ENCODE results near the gene C9orf85. TPM values are rescaled to one million over a fixed set of nuclear protein-coding genes. Genes with fewer than 3 reads are reported as not detected.
A peak's percentile ranks its signal among the peaks of the same experiment; 100 is the strongest.

Gene C9orf85
- polyA plus RNA-seq, 1 donor from 2014 or later, result 20.3 TPM

DNA sequence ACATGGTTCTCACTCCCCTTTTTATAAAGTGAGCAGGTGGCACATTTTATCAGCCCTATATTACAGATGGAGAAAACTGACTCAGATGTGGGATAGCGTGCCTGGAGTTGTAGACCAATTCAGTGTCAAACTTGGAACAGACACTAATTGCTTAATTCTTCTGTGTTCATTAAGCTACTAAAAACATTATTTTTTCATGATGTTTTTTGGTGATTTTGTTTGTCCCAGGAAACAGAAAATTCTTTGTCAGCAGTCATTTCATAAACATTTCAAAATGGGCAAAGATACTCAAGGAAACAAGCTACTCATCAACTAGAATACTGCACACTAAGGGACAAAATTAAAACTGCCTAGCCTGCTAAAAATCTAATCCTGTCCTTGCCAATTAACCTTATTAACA, 2.6 kb upstream of the C9orf85 start:
- H4K20me1 ChIP-seq (ENCODE audit: insufficient read depth), result peaks cover 3% of the 10 kb centered on the region
- H3K27ac ChIP-seq (ENCODE audit: low read length), result no peak overlapping the region
- H3K4me3 ChIP-seq (ENCODE audit: low read length), result peak overlapping the region; percentile 69

DNA sequence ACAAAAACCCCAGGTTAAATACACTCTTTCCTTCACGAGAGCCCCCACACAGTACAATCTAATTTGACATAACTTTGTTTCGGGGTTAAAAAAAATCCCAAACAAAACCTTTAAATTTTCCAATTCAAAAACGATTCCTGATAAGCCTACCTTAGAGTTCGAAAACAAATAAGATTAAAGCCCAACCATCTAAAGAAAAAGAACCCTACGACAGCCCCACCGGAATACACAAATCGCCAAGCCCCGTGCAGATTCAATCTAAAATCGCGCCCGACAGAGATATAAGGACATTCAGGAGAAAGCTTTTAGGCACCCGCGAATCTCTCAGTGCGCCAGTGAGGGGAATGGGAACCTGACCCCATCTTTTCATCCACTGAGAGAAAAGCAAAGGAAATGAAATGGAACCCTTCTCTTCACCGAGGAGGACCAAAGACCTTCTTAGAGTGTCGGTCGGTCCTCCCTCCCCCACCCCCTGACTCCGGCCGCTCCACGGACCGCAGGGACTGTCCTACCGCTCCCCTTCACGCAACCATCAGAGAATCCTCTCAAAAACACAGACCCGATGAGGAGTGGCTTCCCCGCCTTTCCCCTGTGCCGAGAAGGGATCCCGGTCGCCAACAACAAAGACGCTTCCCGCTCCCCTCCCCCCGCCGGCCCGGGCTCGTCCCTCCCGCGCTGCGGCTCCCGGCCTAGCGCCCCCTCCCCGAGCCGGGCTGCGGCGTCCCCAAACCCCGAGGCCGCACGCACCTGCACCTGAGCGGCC, 1.4 kb upstream of the C9orf85 start:
- Histone ChIP-seq H4K20me1 (ENCODE audit: insufficient read depth) (peaks cover 3% of the 10 kb centered on the region), H3K4me2 (ENCODE audit: low read length) (peak overlapping the region; percentile 79), H3K9me3 (ENCODE audit: low read length) (no peaks in the 10 kb centered on the region), H3K36me3 (ENCODE audit: insufficient read depth, low read length) (no peaks in the 10 kb centered on the region), H3F3A (ENCODE audit: insufficient read depth, low read length, poor library complexity, severe bottlenecking) (no peaks in the 10 kb centered on the region), H3K4me3 (ENCODE audit: low read length) (peak overlapping the region; percentile 69), H3K9me2 (ENCODE audit: insufficient read depth, low read length) (no peaks in the 10 kb centered on the region), H3K9ac (ENCODE audit: low read length) (peak overlapping the region; percentile 94), H3K79me2 (replicated peaks; ENCODE audit: insufficient read depth, low read length) (peaks cover 71% of the 10 kb centered on the region), H3K27ac (ENCODE audit: low read length) (peak overlapping the region; percentile 88), H3K27me3 (ENCODE audit: insufficient read depth, low read depth, low read length) (no peaks in the 10 kb centered on the region), H2AFZ (ENCODE audit: low read depth, low read length) (peak overlapping the region; percentile 18)
- peak; percentile 14 for TF ChIP-seq POLR2AphosphoS5 (IDR thresholded peaks at IDR 0.05)
- no peak for TF ChIP-seq SMC3 (conservative IDR thresholded peaks at IDR 0.05; ENCODE audit: poor library complexity)
- TF ChIP-seq, protein P1, sequence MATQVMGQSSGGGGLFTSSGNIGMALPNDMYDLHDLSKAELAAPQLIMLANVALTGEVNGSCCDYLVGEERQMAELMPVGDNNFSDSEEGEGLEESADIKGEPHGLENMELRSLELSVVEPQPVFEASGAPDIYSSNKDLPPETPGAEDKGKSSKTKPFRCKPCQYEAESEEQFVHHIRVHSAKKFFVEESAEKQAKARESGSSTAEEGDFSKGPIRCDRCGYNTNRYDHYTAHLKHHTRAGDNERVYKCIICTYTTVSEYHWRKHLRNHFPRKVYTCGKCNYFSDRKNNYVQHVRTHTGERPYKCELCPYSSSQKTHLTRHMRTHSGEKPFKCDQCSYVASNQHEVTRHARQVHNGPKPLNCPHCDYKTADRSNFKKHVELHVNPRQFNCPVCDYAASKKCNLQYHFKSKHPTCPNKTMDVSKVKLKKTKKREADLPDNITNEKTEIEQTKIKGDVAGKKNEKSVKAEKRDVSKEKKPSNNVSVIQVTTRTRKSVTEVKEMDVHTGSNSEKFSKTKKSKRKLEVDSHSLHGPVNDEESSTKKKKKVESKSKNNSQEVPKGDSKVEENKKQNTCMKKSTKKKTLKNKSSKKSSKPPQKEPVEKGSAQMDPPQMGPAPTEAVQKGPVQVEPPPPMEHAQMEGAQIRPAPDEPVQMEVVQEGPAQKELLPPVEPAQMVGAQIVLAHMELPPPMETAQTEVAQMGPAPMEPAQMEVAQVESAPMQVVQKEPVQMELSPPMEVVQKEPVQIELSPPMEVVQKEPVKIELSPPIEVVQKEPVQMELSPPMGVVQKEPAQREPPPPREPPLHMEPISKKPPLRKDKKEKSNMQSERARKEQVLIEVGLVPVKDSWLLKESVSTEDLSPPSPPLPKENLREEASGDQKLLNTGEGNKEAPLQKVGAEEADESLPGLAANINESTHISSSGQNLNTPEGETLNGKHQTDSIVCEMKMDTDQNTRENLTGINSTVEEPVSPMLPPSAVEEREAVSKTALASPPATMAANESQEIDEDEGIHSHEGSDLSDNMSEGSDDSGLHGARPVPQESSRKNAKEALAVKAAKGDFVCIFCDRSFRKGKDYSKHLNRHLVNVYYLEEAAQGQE (IDR thresholded peaks at IDR 0.05; ENCODE audit: borderline replicate concordance), result no peak
- TF ChIP-seq, protein P2, sequence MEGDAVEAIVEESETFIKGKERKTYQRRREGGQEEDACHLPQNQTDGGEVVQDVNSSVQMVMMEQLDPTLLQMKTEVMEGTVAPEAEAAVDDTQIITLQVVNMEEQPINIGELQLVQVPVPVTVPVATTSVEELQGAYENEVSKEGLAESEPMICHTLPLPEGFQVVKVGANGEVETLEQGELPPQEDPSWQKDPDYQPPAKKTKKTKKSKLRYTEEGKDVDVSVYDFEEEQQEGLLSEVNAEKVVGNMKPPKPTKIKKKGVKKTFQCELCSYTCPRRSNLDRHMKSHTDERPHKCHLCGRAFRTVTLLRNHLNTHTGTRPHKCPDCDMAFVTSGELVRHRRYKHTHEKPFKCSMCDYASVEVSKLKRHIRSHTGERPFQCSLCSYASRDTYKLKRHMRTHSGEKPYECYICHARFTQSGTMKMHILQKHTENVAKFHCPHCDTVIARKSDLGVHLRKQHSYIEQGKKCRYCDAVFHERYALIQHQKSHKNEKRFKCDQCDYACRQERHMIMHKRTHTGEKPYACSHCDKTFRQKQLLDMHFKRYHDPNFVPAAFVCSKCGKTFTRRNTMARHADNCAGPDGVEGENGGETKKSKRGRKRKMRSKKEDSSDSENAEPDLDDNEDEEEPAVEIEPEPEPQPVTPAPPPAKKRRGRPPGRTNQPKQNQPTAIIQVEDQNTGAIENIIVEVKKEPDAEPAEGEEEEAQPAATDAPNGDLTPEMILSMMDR (IDR thresholded peaks at IDR 0.05; ENCODE audit: poor library complexity, severe bottlenecking), result no peak
- no peak for TF ChIP-seq EZH2 (IDR thresholded peaks at IDR 0.05; ENCODE audit: borderline replicate concordance, insufficient read depth, low read length, poor library complexity, severe bottlenecking)
- no peak for TF ChIP-seq RAD21 (conservative IDR thresholded peaks at IDR 0.05)
- no peak for TF ChIP-seq TAF1 (IDR thresholded peaks at IDR 0.05; ENCODE audit: low read depth)
- no peak for TF ChIP-seq EP300 (conservative IDR thresholded peaks at IDR 0.05; ENCODE audit: poor library complexity, severe bottlenecking)
- no peak for TF ChIP-seq MXI1 (conservative IDR thresholded peaks at IDR 0.05; ENCODE audit: poor library complexity, severe bottlenecking)

More for the DNA sequence above, 2.6 kb upstream of the C9orf85 start:
- H3K79me2 ChIP-seq (replicated peaks; ENCODE audit: insufficient read depth, low read length), result peaks cover 72% of the 10 kb centered on the region
- H3K36me3 ChIP-seq (ENCODE audit: insufficient read depth, low read length), result no peaks in the 10 kb centered on the region
- H3K9me3 ChIP-seq (ENCODE audit: low read length), result no peaks in the 10 kb centered on the region
- H3K9ac ChIP-seq (ENCODE audit: low read length), result peak overlapping the region; percentile 94
- TF ChIP-seq TAF1 (IDR thresholded peaks at IDR 0.05; ENCODE audit: low read depth), result no peak
- no peak for TF ChIP-seq EZH2 (IDR thresholded peaks at IDR 0.05; ENCODE audit: borderline replicate concordance, insufficient read depth, low read length, poor library complexity, severe bottlenecking)
- TF ChIP-seq, protein P2 (IDR thresholded peaks at IDR 0.05; ENCODE audit: poor library complexity, severe bottlenecking), result no peak
- TF ChIP-seq SMC3 (conservative IDR thresholded peaks at IDR 0.05; ENCODE audit: poor library complexity), result no peak
- TF ChIP-seq, protein P1 (IDR thresholded peaks at IDR 0.05; ENCODE audit: borderline replicate concordance), result no peak
- no peak for TF ChIP-seq EP300 (conservative IDR thresholded peaks at IDR 0.05; ENCODE audit: poor library complexity, severe bottlenecking)
- no peak for TF ChIP-seq MXI1 (conservative IDR thresholded peaks at IDR 0.05; ENCODE audit: poor library complexity, severe bottlenecking)
- TF ChIP-seq RAD21 (conservative IDR thresholded peaks at IDR 0.05), result no peak
- TF ChIP-seq POLR2AphosphoS5 (IDR thresholded peaks at IDR 0.05), result no peak
- H3K9me2 ChIP-seq (ENCODE audit: insufficient read depth, low read length), result no peaks in the 10 kb centered on the region
- H3F3A ChIP-seq (ENCODE audit: insufficient read depth, low read length, poor library complexity, severe bottlenecking), result no peaks in the 10 kb centered on the region
- H3K4me2 ChIP-seq (ENCODE audit: low read length), result peak overlapping the region; percentile 79
- no peaks in the 10 kb centered on the region for H3K27me3 ChIP-seq (ENCODE audit: insufficient read depth, low read depth, low read length)
- no peak overlapping the region for H2AFZ ChIP-seq (ENCODE audit: low read depth, low read length)

Measured in neural cell (in vitro differentiated cells).